HCT116 (cell line): ENCODE results near the gene DCAF10. TPM values are rescaled to one million over a fixed set of nuclear protein-coding genes. Genes with fewer than 3 reads are reported as not detected.

Source experiments
- ATAC-seq: fragments of 200-7000 bp; cut with Tn5 transposase; 2 replicates; pipeline ENCODE4 v1.9.1; 2020; ENCODE audit warnings: mild to moderate bottlenecking, moderate library complexity
- BruUV-seq: library from RNA; stranded (reverse); fragments of 400-500 nt; replicated peaks from 2 replicates; lab custom pipeline; 2021; lab: Mats Ljungman, UMichigan
- CTCF ChIA-PET: fragments of 300-600 bp; sonication (Branson Sonifier 250); formaldehyde crosslinking; loops from one replicate; lab custom pipeline; 2021; ENCODE audit warnings: antibody characterized with exemption; lab: Charles Lee
- POLR2A ChIA-PET: fragments of 300-600, 350-600 bp; sonication (Branson Sonifier 250); formaldehyde crosslinking; loops from one replicate; lab custom pipeline; 2021; ENCODE audit warnings: antibody characterized with exemption; lab: Charles Lee
- RAD21 ChIA-PET, 2 experiments: fragments of 300-600 bp; sonication (Branson Sonifier 250); formaldehyde crosslinking; loops; one replicate each; lab custom pipeline; 2023; ENCODE audit warnings: low total read pairs in 2 of 2; ENCODE audit not compliant: uncharacterized antibody in 2 of 2, unreplicated experiment in 2 of 2, low non-redundant PET in 1 of 2; lab: Charles Lee
- DNase-seq: peaks from one replicate; pipeline ENCODE4 v3.0.0-alpha.2; 2010; ENCODE audit warnings: low read depth, low spot score
- H2AFZ ChIP-seq: fragments of 200-600 bp; shearing (Covaris generic), sonication (generic); 2 replicates; pipeline ENCODE4 v1.6.1; 2017; ENCODE audit warnings: low read depth, mixed run types, mixed read lengths, antibody characterized with exemption, low read length; ENCODE audit not compliant: poor library complexity, severe bottlenecking
- H3K27ac ChIP-seq: 2 replicates; pipeline ENCODE4 v1.5.1; 2012; ENCODE audit warnings: low read depth, low read length
- H3K27me3 ChIP-seq: fragments of 200-600 bp; sonication (generic); 2 replicates; pipeline ENCODE4 v1.6.1; 2016; ENCODE audit warnings: mixed run types, low read length, mixed read lengths; ENCODE audit not compliant: insufficient read depth
- H3K36me3 ChIP-seq, 2 experiments: fragments of 200-500 bp in 1 of 2; fragments of 200-600 bp in 1 of 2; sonication (Bioruptor generic) in 1 of 2; sonication (generic) in 1 of 2; 2 replicates each; pipeline versions ENCODE4 v1.5.1 to v1.6.1; 2014 to 2016; ENCODE audit warnings: low read length in 2 of 2, inconsistent platforms in 1 of 2, mixed read lengths in 1 of 2, mixed run types in 1 of 2; ENCODE audit not compliant: insufficient read depth in 2 of 2, control insufficient read depth in 1 of 2
- H3K4me1 ChIP-seq, 2 experiments: fragments of 200-600 bp in 1 of 2; sonication (generic) in 1 of 2; 2 replicates each; pipeline versions ENCODE4 v1.5.1 to v1.6.1; 2012 to 2017; ENCODE audit warnings: low read length in 2 of 2, inconsistent platforms in 1 of 2, mild to moderate bottlenecking in 1 of 2, mixed read lengths in 1 of 2, mixed run types in 1 of 2, moderate library complexity in 1 of 2; ENCODE audit not compliant: insufficient read depth in 2 of 2, control insufficient read depth in 1 of 2
- H3K4me2 ChIP-seq: fragments of 200-600 bp; sonication (generic); 2 replicates; pipeline ENCODE4 v1.6.1; 2017; ENCODE audit warnings: mixed run types, low read length, mixed read lengths
- H3K4me3 ChIP-seq, 2 experiments: fragments of 200-600 bp in 1 of 2; sonication (generic) in 1 of 2; replicated peaks in 1 of 2; 2 replicates each; pipeline ENCODE4 v1.5.1; 2011 to 2016; ENCODE audit warnings: low read length in 2 of 2, control low read depth in 1 of 2, low read depth in 1 of 2, mild to moderate bottlenecking in 1 of 2, mixed read lengths in 1 of 2, mixed run types in 1 of 2
- H3K79me2 ChIP-seq: fragments of 200-600 bp; sonication (generic); 2 replicates; pipeline ENCODE4 v1.6.1; 2017; ENCODE audit warnings: mild to moderate bottlenecking, mixed run types, low read length, moderate library complexity, mixed read lengths; ENCODE audit not compliant: insufficient read depth
- H3K9ac ChIP-seq: fragments of 200-600 bp; sonication (generic); 2 replicates; pipeline ENCODE4 v1.6.1; 2016; ENCODE audit warnings: low read length, mixed read lengths
- H3K9me2 ChIP-seq: fragments of 200-600 bp; sonication (generic), shearing (Covaris generic); 2 replicates; pipeline ENCODE4 v1.6.1; 2017; ENCODE audit warnings: mixed run types, mild to moderate bottlenecking, moderate library complexity; ENCODE audit not compliant: insufficient read depth
- H3K9me3 ChIP-seq, 2 experiments: fragments of 200-500 bp in 1 of 2; fragments of 200-600 bp in 1 of 2; sonication (Bioruptor generic) in 1 of 2; sonication (generic) in 1 of 2; 2 replicates each; pipeline ENCODE4 v1.6.1; 2014 to 2017; ENCODE audit warnings: low read length in 2 of 2, mixed read lengths in 2 of 2, inconsistent platforms in 1 of 2, low read depth in 1 of 2, mild to moderate bottlenecking in 1 of 2, mixed run types in 1 of 2, moderate library complexity in 1 of 2; ENCODE audit not compliant: control insufficient read depth in 1 of 2, insufficient read depth in 1 of 2
- H4K20me1 ChIP-seq: fragments of 200-600 bp; sonication (generic), shearing (Covaris generic); 2 replicates; pipeline ENCODE4 v1.6.1; 2017; ENCODE audit warnings: mixed run types, mild to moderate bottlenecking, moderate library complexity; ENCODE audit not compliant: insufficient read depth
- ATF3 ChIP-seq: IDR thresholded peaks from 2 replicates; pipeline ENCODE4 v1.6.1; 2012
- CEBPB ChIP-seq: IDR thresholded peaks from 2 replicates; pipeline ENCODE4 v1.6.1; 2012; ENCODE audit warnings: low read depth
- CTCF ChIP-seq, 3 experiments: fragments of 200-600 bp in 1 of 3; sonication (generic) in 1 of 3; IDR thresholded peaks in 2 of 3; conservative IDR thresholded peaks in 1 of 3; 2 replicates each; pipeline ENCODE4 v1.5.1; 2012 to 2017; ENCODE audit warnings: low read depth in 2 of 3, low read length in 2 of 3, antibody characterized with exemption in 1 of 3, borderline replicate concordance in 1 of 3, control low read depth in 1 of 3, mild to moderate bottlenecking in 1 of 3, mixed read lengths in 1 of 3, mixed run types in 1 of 3, moderate library complexity in 1 of 3; ENCODE audit not compliant: insufficient read depth in 1 of 3
- EGR1 ChIP-seq: IDR thresholded peaks from 2 replicates; pipeline ENCODE4 v1.6.1; 2012; ENCODE audit warnings: low read depth
- EZH2 ChIP-seq: fragments of 200-600 bp; sonication (generic); IDR thresholded peaks from 2 replicates; pipeline ENCODE4 v1.6.1; 2017; ENCODE audit warnings: antibody characterized with exemption, mixed run types
- FOSL1 ChIP-seq: IDR thresholded peaks from 2 replicates; pipeline ENCODE4 v1.6.1; 2012; ENCODE audit warnings: low read depth
- JUND ChIP-seq: IDR thresholded peaks from 2 replicates; pipeline ENCODE4 v1.6.1; 2012
- POLR2A ChIP-seq: IDR thresholded peaks from 2 replicates; pipeline ENCODE4 v1.7.0; 2011; ENCODE audit warnings: borderline replicate concordance; ENCODE audit not compliant: insufficient read depth, insufficient read length; ENCODE audit errors: extremely low read depth
- REST ChIP-seq: IDR thresholded peaks from 2 replicates; pipeline ENCODE4 v1.6.1; 2012; ENCODE audit warnings: low read depth
- SIN3A ChIP-seq: IDR thresholded peaks from 2 replicates; pipeline ENCODE4 v1.6.1; 2012; ENCODE audit warnings: low read depth
- YY1 ChIP-seq: IDR thresholded peaks from 2 replicates; pipeline ENCODE4 v1.6.1; 2011; ENCODE audit warnings: low read length, low read depth, moderate library complexity, mild to moderate bottlenecking; ENCODE audit not compliant: insufficient replicate concordance; ENCODE audit errors: extremely low read depth
- ZNF274 ChIP-seq: fragments of 200-500 bp; sonication (Bioruptor generic); IDR thresholded peaks from 2 replicates; pipeline ENCODE4 v1.6.1; 2014; ENCODE audit warnings: mild to moderate bottlenecking, low read depth, low read length, inconsistent platforms
- intact Hi-C: fragments of 100-400 bp; cut with micrococcal nuclease; formaldehyde crosslinking; loops from 2 replicates; pipeline ENCODE4 v1.10.0; 2022
- total RNA-seq: library from RNA; stranded (reverse); gene quantifications from one replicate; pipeline ENCODE4 v1.2.1, GENCODE V29; 2021; ENCODE audit not compliant: unreplicated experiment

DCAF10 gene
- total RNA-seq, 1 experiment from 2014 or later = 20.6 TPM

GRCh38 chr9:37812773-37813379, 12.3 kb downstream of the DCAF10 start:
- intact Hi-C loops = no loop called here
- Histone ChIP-seq H4K20me1 (no peaks in the 10 kb centered on the region), H3K4me1 (no peaks in the 10 kb centered on the region), H2AFZ (no peak overlapping the region), H3K9ac (no peak overlapping the region), H3K4me2 (no peak overlapping the region), H3K79me2 (peaks cover 14% of the 10 kb centered on the region), H3K9me2 (no peaks in the 10 kb centered on the region), H3K36me3 (peaks cover 0 to 1% of the 10 kb centered on the region in 2 experiments; a peak in 1 of 4 replicates), H3K4me3 (no peak overlapping the region), H3K9me3 (no peaks in the 10 kb centered on the region), H3K27me3 (no peaks in the 10 kb centered on the region), H3K27ac (no peak overlapping the region)
- no peak for ATAC-seq
- TF ChIP-seq EGR1 (no peak), ATF3 (no peak), CEBPB (no peak), YY1 (no peak), SIN3A (no peak), EZH2 (no peak), FOSL1 (no peak), ZNF274 (no peak), POLR2A (no peak), CTCF (IDR thresholded peaks at IDR 0.05 in 2 of 3, conservative IDR thresholded peaks at IDR 0.05 in 1 of 3; ENCODE audit: borderline replicate concordance in 1 of 3, insufficient read depth in 1 of 3, low read depth in 2 of 3, low read length in 2 of 3) (no peak), JUND (no peak), REST (no peak)
- ChIA-PET RAD21 (no interaction called here), POLR2A (no interaction called here), CTCF (no interaction called here)
- no TSS peak for BruUV-seq
- DNase-seq = no peak
